HG03442 (cell line): ENCODE results near the gene SNF8.
"Not testable (repeated sequence)": the region's sequence is repeated elsewhere in the genome, so short reads cannot be mapped to it uniquely, and the experiment has no call there.

Experiments used
- ATAC-seq: cut with Tn5 transposase; IDR thresholded peaks from one replicate; pipeline ENCODE4 v1.9.1; 2021; ENCODE audit warnings: mild to moderate bottlenecking, moderate library complexity; ENCODE audit not compliant: unreplicated experiment

Gene SNF8, protein sequence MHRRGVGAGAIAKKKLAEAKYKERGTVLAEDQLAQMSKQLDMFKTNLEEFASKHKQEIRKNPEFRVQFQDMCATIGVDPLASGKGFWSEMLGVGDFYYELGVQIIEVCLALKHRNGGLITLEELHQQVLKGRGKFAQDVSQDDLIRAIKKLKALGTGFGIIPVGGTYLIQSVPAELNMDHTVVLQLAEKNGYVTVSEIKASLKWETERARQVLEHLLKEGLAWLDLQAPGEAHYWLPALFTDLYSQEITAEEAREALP

GRCh38 chr17:48944515-48945260 lies at the start of gene SNF8:
SNF8 (minus strand) TSS chr17:48944842; CDS start chr17:48944734, 108 bp downstream.
- ATAC-seq = peak; percentile 88

DNA sequence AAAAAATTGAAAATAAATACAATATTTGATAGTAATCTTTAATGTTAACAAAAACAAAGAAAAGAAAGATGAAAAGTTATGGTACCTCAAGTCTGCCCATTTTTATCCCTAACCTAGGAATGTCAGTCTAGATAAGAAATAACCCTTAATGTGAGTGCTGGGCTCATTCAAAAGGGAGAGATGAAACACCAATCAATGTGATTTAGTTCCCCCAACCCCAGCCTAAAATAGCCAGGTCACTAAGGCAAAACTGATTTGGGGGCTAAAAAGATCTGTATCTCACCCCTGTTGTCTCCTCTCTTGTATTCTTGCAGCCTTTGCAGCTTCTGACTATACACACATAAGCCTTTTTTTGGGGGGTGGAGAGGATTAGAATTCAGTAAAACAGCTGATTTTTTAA lies 49.3 kb upstream of the SNF8 start:
- ATAC-seq = no peak

DNA sequence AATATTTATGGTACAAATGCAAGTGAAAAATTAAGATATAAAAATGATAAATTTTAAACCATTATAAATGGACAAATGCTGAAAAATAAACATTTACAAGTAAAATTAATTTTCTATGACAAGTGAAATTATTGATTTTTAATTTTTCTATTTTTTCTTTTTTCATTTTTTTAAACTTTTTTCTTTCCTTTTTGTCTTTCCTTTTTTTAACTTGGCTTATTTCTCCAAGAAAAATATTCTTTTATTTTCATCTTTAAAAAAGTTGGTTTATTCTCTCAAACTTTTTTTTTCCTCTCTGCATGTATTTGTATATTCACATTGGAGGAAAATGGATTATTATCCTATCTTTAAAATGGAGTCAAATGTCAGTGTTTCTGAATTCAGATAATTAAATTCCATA lies 48.7 kb upstream of the SNF8 start:
- ATAC-seq = no peak

GRCh38 chr17:48992444-48992843 lies 47.8 kb upstream of the SNF8 start:
- ATAC-seq = no peak

DNA sequence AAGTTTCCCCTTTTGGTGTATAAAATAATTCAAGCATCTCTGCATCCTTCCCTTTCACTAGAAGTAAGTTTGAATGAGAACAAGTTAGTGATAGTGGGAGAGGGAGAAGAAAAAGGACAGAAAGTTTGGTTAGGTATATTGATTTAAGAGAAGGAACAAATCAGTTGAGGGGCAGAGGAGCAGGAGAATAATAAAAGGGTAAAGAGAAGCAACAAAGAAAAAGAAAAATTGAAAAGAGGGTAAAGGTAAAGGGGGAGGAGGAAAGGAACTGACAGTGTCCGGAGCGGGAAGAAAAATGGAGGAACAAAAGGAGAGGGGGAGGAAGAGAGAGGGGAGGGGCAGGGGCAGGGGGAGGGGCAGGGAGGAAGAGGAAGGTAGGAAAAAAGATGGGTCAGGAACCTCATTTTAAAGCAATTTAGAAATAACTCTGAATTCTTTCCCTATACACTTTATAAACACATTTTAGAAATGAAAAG lies 46.3 kb upstream of the SNF8 start:
- no peak for ATAC-seq

DNA sequence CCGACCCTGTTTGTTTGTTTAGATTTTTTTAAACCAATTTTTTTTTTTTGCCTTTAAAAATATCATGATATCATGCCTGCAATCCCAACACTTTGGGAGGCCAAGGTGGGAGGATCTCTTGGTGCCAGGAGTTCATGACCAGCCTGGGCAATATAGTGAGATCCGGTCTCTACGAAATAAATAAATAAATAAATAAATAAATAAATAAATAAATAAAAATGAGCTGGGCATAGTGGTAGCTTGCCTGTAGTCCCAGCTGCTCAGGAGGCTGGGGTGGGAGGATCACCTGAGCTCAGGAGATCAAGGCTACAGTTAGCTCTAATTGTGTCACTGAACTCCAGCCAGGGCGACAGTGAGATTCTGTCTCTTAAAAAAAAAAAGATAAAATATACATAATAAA lies 44.5 kb upstream of the SNF8 start:
- ATAC-seq = no peak

DNA sequence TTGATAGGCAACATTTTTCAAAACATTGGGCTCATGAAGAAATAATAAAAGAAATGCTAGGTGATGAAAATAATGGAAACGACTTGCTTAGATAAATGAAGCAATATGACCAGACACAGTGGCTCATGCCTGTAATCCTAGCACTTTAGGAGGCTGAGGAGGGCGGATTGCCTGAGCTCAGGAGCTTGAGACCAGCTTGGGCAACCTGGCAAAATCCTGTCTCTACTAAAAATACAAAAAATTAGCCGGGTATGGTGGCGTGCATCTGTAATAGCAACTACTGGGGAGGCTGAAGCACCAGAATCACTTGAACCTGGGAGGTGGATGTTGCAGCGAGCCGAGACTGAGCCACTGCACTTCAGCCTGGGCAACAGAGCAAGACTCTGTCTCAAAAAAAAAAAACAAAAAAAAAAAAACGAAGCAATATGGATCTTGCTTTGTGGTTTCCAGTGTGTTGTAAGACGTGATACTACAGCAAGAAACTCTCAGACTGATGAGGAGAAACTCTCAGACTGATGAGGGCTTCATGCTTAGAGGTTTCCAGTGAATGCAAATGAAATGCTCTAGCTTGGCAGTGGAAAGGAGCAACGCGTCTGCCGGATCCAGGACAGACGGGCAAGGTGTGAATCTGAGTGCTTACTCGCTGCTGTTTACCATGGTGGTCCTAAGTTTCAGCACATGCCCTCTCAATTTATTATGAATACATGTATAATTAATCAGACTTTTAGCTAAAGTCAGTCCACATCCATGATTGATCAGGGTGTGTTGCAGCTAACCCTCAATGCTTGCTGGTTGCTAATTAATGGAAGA lies 41.0 kb upstream of the SNF8 start:
- ATAC-seq = no peak

- ATAC-seq = no peak
These were observed 37.4 kb upstream of the SNF8 start for GRCh38 chr17:48981927-48982539.

DNA sequence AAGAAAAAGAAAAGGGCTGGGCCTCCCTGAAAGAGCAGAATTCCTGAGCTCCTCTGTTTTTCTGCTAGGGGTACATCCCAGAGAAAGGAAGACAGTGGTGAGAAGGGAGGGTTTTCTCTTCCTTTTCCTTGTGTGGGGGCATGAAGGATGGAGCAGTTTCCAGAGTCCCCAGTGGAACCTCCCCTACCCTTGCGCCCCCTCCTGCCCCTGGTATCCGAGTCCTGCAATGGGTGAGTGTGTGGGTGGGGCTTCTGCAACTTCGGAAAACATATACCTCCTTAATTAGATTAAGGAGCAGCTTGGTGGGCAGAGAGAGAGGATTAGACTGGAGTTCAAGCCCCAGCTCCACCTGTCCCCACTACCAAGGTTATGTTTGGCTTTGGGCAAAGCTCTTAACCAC lies 29.2 kb upstream of the SNF8 start:
- ATAC-seq = no peak

DNA sequence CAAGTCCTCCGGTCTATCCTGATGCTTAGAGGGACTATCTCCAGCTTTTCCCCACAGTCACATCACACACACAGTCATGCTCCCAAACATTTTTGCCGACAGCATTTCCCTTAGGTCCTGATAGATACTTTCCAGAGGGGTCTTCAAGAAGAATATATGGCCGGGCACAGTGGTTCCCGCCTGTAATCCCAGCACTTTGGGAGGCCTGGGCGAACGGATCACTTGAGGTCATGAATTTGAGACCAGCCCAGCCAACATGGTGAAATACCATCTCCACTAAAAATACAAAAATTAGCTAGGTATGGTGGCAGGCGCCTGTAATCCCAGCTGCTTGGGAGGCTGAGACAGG lies 28.1 kb upstream of the SNF8 start:
- ATAC-seq = no peak

GRCh38 chr17:48970865-48971687 lies 26.4 kb upstream of the SNF8 start:
- ATAC-seq = no peak

DNA sequence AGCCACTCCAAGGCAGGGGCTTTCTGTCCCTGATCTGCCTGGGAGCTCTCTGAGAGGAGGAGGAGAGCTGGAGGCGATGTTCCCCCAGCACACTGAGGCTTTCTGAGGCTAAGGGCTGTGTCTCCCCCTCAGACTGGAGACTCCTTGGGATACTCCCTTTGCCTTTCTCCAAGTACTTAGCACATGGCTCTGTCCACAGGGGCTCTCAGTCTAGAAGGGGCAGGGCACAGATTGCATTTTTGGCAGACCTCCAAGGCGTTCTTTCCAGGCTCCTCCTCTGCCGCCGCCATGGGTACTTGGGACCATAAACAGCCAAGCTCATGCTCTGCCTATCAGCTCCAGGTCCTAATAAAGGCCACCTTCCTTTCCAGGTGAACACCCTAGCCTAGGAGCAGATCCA lies 25.6 kb upstream of the SNF8 start:
- ATAC-seq = no peak

DNA sequence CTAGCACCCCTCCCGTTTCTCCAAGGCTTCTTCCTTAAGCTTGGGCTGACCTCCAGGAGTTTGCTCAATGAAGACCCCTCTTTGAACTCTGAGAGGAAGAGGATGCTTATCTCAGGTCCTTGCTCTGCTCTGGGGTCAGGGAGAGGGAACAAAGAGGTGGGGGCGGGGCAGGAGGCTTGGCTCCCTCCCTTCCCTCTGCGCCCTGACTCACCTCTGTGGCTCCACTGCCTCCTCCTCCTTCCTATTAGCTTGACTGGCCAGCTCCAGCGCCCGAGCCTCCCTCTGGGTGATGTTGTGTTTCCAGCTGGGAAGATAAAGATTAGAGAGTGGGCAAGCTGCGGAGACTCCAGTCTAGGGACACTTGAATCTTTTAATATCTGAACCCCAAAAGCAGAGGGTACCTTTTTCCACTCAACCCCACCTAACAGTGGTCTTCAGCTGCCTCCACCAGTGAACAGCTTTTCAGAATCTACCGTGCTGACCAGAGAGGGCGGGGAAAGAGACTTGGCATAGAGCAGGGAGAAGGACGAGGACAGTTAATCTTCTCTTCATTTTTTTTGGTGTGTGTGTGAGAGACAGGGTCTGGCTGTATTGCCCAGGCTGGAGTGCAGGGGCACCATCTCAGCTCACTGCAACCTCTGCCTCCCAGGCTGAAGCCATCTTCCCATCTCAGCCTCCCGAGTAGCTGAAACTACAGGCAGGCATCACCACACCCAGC lies 17.0 kb upstream of the SNF8 start:
- ATAC-seq = no peak

DNA sequence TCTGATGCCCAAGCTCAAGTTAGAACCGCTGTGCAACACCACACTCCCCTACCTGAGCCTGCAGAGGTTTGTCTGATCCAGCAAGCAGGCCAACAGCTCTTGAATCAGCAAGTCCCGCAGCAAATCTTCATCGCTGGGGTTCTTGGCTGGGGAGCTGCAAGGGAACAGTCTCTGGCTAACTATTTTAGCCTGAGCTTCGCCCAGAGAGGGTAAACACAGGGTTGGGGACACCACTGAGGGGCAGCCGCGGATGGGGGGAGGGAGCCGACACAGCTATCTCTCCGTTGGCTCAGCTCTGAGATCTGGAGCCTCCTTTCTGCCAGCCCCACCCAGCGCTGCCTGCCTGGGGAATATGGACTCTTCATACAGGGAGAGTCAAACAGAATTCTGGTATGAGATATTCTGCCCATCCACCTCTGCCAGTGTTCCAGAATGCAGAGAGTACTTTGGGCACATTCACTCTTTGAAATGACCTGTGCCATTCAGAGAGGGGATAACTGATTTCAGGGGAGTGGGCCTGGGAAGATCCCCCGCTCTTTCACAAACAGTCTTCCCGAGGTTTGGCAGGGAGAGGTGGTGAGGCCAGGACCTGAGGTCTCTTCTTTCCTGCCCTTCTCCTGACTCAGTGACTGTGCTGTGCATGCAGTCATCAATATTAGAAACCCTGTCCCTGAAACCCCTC lies 16.3 kb upstream of the SNF8 start:
- ATAC-seq = no peak

- no peak for ATAC-seq
These were observed 9.7 kb upstream of the SNF8 start for GRCh38 chr17:48954300-48954755.

GRCh38 chr17:48952904-48953303 lies 8.3 kb upstream of the SNF8 start:
- ATAC-seq = peak; percentile 47

DNA sequence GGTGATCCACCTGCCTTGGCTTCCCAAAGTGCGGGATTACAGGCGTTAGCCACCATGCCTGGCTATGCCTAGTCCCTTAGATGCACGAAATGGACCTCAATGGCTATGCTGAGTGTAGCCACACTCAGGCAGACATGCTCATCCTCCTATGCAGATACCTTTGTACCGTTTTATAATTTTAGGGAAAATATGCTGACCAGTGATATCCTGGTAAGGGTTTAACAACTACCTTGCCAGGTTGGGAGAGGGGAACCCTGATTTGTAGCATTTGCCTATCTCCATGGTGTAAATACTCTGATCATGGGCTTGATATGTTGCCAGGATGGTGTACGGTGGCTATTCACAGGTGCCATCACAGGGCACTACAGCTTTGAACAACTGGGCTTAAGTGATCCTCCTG lies 6.9 kb upstream of the SNF8 start:
- ATAC-seq = no peak

DNA sequence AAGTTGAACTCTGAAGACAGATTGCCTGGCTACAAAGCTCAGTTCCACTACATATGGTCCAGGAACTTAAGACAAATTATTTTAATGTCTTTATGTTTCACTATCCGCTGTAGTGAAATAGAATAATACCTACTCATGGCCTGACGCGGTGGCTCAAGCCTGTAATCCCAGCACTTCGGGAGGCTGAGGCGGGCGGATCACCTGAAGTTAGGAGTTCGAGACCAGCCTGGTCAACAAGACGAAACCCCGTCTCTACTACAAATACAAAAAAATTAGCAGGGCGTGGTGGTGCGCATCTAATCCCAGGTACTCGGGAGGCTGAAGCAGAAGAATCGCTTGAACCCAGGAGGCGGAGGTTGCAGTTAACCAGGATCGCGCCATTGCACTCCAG lies 614 bp upstream of the SNF8 start:
- not testable (repeated sequence) for ATAC-seq

GRCh38 chr17:48933035-48933434 lies 11.6 kb downstream of the SNF8 start:
- no peak for ATAC-seq
